ENCODE results near the gene MLST8. TPM values are rescaled to one million over a fixed set of nuclear protein-coding genes. Genes with fewer than 3 reads are reported as not detected.

Gene MLST8
- total and polyA plus RNA-seq, 2 of the 8 experiments (the other 6 are each of a cell fraction or from before 2014, with no cell fraction given): 67.6 to 321 TPM

- Histone ChIP-seq H3K9ac (replicated peaks in 1 of 4; ENCODE audit: extremely low read depth in 1 of 4, low read depth in 3 of 4, low read length in 3 of 4) (no peak overlapping the region), H3K79me2 (ENCODE audit: control insufficient read depth in 1 of 2, insufficient read depth in 2 of 2, low read length in 2 of 2) (no peaks in the 10 kb centered on the region), H4K5ac (ENCODE audit: insufficient read length, low read depth, low read length) (no peak overlapping the region), H2AK5ac (ENCODE audit: low read depth, low read length) (no peak overlapping the region), H3K18ac (ENCODE audit: extremely low read depth, low read length) (no peak overlapping the region), H3K4me1 (replicated peaks in 1 of 4; ENCODE audit: control insufficient read depth in 3 of 4, insufficient read depth in 4 of 4, low read length in 3 of 4) (no peaks in the 10 kb centered on the region; a peak in 1 of 7 replicates), H3K79me1 (ENCODE audit: low read depth, low read length) (0 out of 2 replicates have a peak, but pooled peaks cover 2% of the 10 kb centered on the region), H4K20me1 (replicated peaks in 1 of 2; ENCODE audit: control insufficient read depth in 1 of 2, insufficient read depth in 2 of 2, low read length in 2 of 2) (peaks cover 2 to 32% of the 10 kb centered on the region in 2 experiments), H2AFZ (ENCODE audit: low read length) (no peak overlapping the region), H3K56ac (replicated peaks; ENCODE audit: insufficient read length, low read depth, low read length) (no peak overlapping the region), H3K4me3 (ENCODE audit: extremely low read depth in 1 of 4, insufficient read depth in 2 of 4, low read depth in 3 of 4, low read length in 4 of 4) (no peak overlapping the region), H2BK15ac (ENCODE audit: low read length) (no peak overlapping the region), H3K27ac (ENCODE audit: low read depth, low read length) (no peak overlapping the region), H4K91ac (replicated peaks; ENCODE audit: insufficient read length, low read length) (no peak overlapping the region), H3K36me3 (ENCODE audit: control insufficient read depth in 2 of 4, insufficient read depth in 4 of 4, low read length in 3 of 4) (peaks cover 24 to 68% (median 42%) of the 10 kb centered on the region in 4 experiments), H3K4me2 (ENCODE audit: insufficient read depth in 1 of 2, low read depth in 2 of 2, low read length in 2 of 2) (no peak overlapping the region), H3K14ac (ENCODE audit: insufficient read length) (no peak overlapping the region), H3K9me3 (ENCODE audit: insufficient read depth in 2 of 2, low read depth in 1 of 2, low read length in 1 of 2) (no peaks in the 10 kb centered on the region), H3K4ac (replicated peaks; ENCODE audit: insufficient read length, low read depth, low read length) (no peak overlapping the region), H2BK5ac (ENCODE audit: low read depth, low read length) (no peak overlapping the region), H2BK12ac (ENCODE audit: low read depth, low read length) (no peak overlapping the region), H2BK20ac (ENCODE audit: low read length) (no peak overlapping the region), H3K27me3 (replicated peaks in 1 of 4; ENCODE audit: control insufficient read depth in 3 of 4, extremely low read depth in 1 of 4, insufficient read depth in 3 of 4, low read length in 3 of 4) (no peaks in the 10 kb centered on the region), H3K23me2 (ENCODE audit: low read depth, low read length) (no peaks in the 10 kb centered on the region), H3K23ac (ENCODE audit: insufficient read length) (no peak overlapping the region), H4K8ac (ENCODE audit: extremely low read depth, insufficient read depth, low read length) (no peak overlapping the region), H2BK120ac (replicated peaks; ENCODE audit: low read depth, low read length) (no peak overlapping the region)
- FAIRE-seq (no peak), DNase-seq (ENCODE audit: low read depth in 1 of 2, low spot score in 2 of 2) (no peak)
- CTCF ChIA-PET (ENCODE audit: partially characterized antibody): no interaction called here
- WGBS, 2 experiments (ENCODE audit: extremely low coverage in 1 of 2, insufficient coverage in 1 of 2, insufficient read length in 1 of 2, insufficient replicate concordance in 2 of 2, low coverage in 1 of 2, low lambda C conversion rate in 2 of 2, missing lambda C conversion rate in 1 of 2): 93% methylated on average over 22 of the region's 29 CpGs; no CpG with 5 or more reads in 1 of the 2 experiments
- POLR2A ChIA-PET (ENCODE audit: partially characterized antibody): interaction anchor here (0.8 to 13.5 kb wide), 11 partner anchors 8 to 145 kb away, joined by 3 to 312 read pairs (median 3); partner anchors contain the start of genes MLST8 and TRAF7
- TF ChIP-seq CTBP2 (IDR thresholded peaks at IDR 0.05; ENCODE audit: borderline replicate concordance, insufficient read depth, insufficient read length, low read length) (no peak), SAP30 (IDR thresholded peaks at IDR 0.05; ENCODE audit: insufficient read depth, insufficient replicate concordance, low read length) (no peak), CBX8 (IDR thresholded peaks at IDR 0.05; ENCODE audit: borderline replicate concordance, low read depth, low read length) (no peak), SIN3A (conservative IDR thresholded peaks at IDR 0.05 in 1 of 2, IDR thresholded peaks at IDR 0.05 in 1 of 2; ENCODE audit: low read depth in 1 of 2, low read length in 2 of 2) (no peak)
Measured at GRCh38 chr16:2172688-2173335, 32.4 kb upstream of the MLST8 start.

Measured in H1 (cell line).